Fibroblast of lung (primary cell): ENCODE data around the gene NME1. TPM values are rescaled to one million over a fixed set of nuclear protein-coding genes. Genes with fewer than 3 reads are reported as not detected.

ENCODE experiments used
- DNase-seq, 2 donors: peaks; one replicate each; pipeline versions ENCODE4 v3.0.0 to v3.0.0-alpha.2; 2010; ENCODE audit warnings: low read depth in 2 of 2
- H2AFZ ChIP-seq: 2 replicates; pipeline ENCODE4 v1.5.1; 2012; ENCODE audit warnings: low read length, control low read depth, inconsistent platforms
- H3K27ac ChIP-seq: 2 replicates; pipeline ENCODE4 v1.5.1; 2011; ENCODE audit warnings: low read length, control low read depth; ENCODE audit not compliant: insufficient read depth
- H3K27me3 ChIP-seq: 2 replicates; pipeline ENCODE4 v1.5.1; 2011; ENCODE audit warnings: mild to moderate bottlenecking, low read length; ENCODE audit not compliant: control insufficient read depth, insufficient read depth
- H3K36me3 ChIP-seq: 2 replicates; pipeline ENCODE4 v1.5.1; 2011; ENCODE audit warnings: low read length; ENCODE audit not compliant: control insufficient read depth, insufficient read depth
- H3K4me1 ChIP-seq: 2 replicates; pipeline ENCODE4 v1.5.1; 2011; ENCODE audit warnings: low read length; ENCODE audit not compliant: control insufficient read depth, insufficient read depth; ENCODE audit errors: extremely low read depth
- H3K4me2 ChIP-seq: 2 replicates; pipeline ENCODE4 v1.5.1; 2011; ENCODE audit warnings: low read length, control low read depth; ENCODE audit not compliant: insufficient read depth; ENCODE audit errors: extremely low read depth
- H3K4me3 ChIP-seq, 4 experiments: fragments of 200-600 bp in 1 of 4; sonication (generic) in 1 of 4; replicated peaks in 1 of 4; 2 replicates each; pipeline ENCODE4 v1.5.1; 2011 to 2016; ENCODE audit warnings: low read length in 4 of 4, low read depth in 3 of 4, mild to moderate bottlenecking in 3 of 4, control low read depth in 2 of 4, inconsistent platforms in 1 of 4, mixed read lengths in 1 of 4; ENCODE audit not compliant: insufficient read depth in 1 of 4; ENCODE audit errors: control extremely low read depth in 1 of 4
- H3K79me2 ChIP-seq: 2 replicates; pipeline ENCODE4 v1.5.1; 2012; ENCODE audit warnings: mild to moderate bottlenecking, low read length, inconsistent platforms; ENCODE audit not compliant: control insufficient read depth, insufficient read depth
- H3K9ac ChIP-seq: 2 replicates; pipeline ENCODE4 v1.5.1; 2011; ENCODE audit warnings: mild to moderate bottlenecking, low read length, control low read depth; ENCODE audit not compliant: insufficient read depth
- H3K9me3 ChIP-seq: 2 replicates; pipeline ENCODE4 v1.5.1; 2012; ENCODE audit warnings: low read depth, low read length; ENCODE audit not compliant: control insufficient read depth, insufficient read depth
- H4K20me1 ChIP-seq: 2 replicates; pipeline ENCODE4 v1.5.1; 2011; ENCODE audit warnings: low read length; ENCODE audit not compliant: control insufficient read depth, insufficient read depth; ENCODE audit errors: extremely low read depth
- EZH2 ChIP-seq: IDR thresholded peaks from 2 replicates; pipeline ENCODE4 v1.5.1; 2012; ENCODE audit warnings: low read length, control low read depth, mild to moderate bottlenecking; ENCODE audit errors: missing control alignments
- polyA plus RNA-seq, 2 donors: library from polyadenylated mRNA; depleted of rRNA in 1 of 2; stranded (reverse) in 1 of 2; unstranded in 1 of 2; fragments of >200 nt; gene quantifications; 2 replicates each; pipeline ENCODE4 v1.2.1, GENCODE V29; 2011 to 2012; ENCODE audit warnings: missing spikeins in 1 of 2
- total RNA-seq: library from RNA; depleted of rRNA; stranded (reverse); fragments of >200 nt; gene quantifications from 2 replicates; pipeline ENCODE4 v1.2.1, GENCODE V29; 2014
- TF ChIP-seq, protein P1 (sequence below), 2 donors: IDR thresholded peaks in 1 of 2; conservative IDR thresholded peaks in 1 of 2; 1 replicate in 1 of 2; 2 replicates in 1 of 2; pipeline ENCODE4 v1.5.1; 2011 to 2012; ENCODE audit warnings: low read length in 2 of 2, control low read depth in 1 of 2, inconsistent platforms in 1 of 2, low read depth in 1 of 2, mild to moderate bottlenecking in 1 of 2

NME1 gene
- total and polyA plus RNA-seq, 2 donors (not counting 1 experiment from before 2014, with no cell fraction given) = 108 to 220 TPM

GRCh38 chr17:51135956-51136355, 17.4 kb upstream of the NME1 start:
- TF ChIP-seq, protein P1, sequence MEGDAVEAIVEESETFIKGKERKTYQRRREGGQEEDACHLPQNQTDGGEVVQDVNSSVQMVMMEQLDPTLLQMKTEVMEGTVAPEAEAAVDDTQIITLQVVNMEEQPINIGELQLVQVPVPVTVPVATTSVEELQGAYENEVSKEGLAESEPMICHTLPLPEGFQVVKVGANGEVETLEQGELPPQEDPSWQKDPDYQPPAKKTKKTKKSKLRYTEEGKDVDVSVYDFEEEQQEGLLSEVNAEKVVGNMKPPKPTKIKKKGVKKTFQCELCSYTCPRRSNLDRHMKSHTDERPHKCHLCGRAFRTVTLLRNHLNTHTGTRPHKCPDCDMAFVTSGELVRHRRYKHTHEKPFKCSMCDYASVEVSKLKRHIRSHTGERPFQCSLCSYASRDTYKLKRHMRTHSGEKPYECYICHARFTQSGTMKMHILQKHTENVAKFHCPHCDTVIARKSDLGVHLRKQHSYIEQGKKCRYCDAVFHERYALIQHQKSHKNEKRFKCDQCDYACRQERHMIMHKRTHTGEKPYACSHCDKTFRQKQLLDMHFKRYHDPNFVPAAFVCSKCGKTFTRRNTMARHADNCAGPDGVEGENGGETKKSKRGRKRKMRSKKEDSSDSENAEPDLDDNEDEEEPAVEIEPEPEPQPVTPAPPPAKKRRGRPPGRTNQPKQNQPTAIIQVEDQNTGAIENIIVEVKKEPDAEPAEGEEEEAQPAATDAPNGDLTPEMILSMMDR (conservative IDR thresholded peaks at IDR 0.05 in 1 of 2, IDR thresholded peaks at IDR 0.05 in 1 of 2; ENCODE audit: low read depth in 1 of 2, low read length in 2 of 2) = no peak
- no peak for TF ChIP-seq EZH2
- Histone ChIP-seq H3K36me3 (no peaks in the 10 kb centered on the region), H3K9ac (no peak overlapping the region), H3K4me1 (no peaks in the 10 kb centered on the region), H3K27ac (no peak overlapping the region), H3K9me3 (no peaks in the 10 kb centered on the region), H3K4me3 (no peak overlapping the region), H4K20me1 (no peaks in the 10 kb centered on the region), H2AFZ (no peak overlapping the region), H3K4me2 (no peak overlapping the region), H3K79me2 (no peaks in the 10 kb centered on the region), H3K27me3 (no peaks in the 10 kb centered on the region)
- DNase-seq = no peak

DNA sequence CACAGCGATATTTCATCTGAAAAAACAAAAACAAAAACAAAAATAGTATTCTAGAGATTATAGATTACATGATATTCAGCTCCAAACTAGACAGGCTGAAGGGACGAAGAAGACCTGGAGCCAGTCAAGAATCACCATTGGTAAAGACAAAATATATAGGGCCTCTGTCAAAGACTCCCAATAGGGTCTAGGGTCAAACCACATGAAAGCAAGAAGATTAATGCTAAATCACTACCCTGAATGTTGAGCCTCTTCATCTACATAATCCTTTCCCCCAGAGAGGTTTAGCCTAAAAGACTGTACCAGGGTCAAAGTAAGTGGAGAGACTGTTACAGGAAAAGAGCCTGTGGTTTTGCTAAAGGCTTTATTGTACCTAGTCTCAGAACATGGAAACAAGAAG, 10.8 kb upstream of the NME1 start:
- Histone ChIP-seq H3K27ac (no peak overlapping the region), H4K20me1 (no peaks in the 10 kb centered on the region), H3K79me2 (no peaks in the 10 kb centered on the region), H3K27me3 (no peaks in the 10 kb centered on the region), H3K4me2 (no peak overlapping the region), H3K9me3 (no peaks in the 10 kb centered on the region), H3K4me3 (no peak overlapping the region), H3K36me3 (no peaks in the 10 kb centered on the region), H2AFZ (no peak overlapping the region), H3K9ac (no peak overlapping the region), H3K4me1 (no peaks in the 10 kb centered on the region)
- TF ChIP-seq, protein P1 (conservative IDR thresholded peaks at IDR 0.05 in 1 of 2, IDR thresholded peaks at IDR 0.05 in 1 of 2; ENCODE audit: low read depth in 1 of 2, low read length in 2 of 2) = no peak
- no peak for TF ChIP-seq EZH2
- DNase-seq = no peak

- H3K4me3 ChIP-seq = no peak overlapping the region
- H3K9me3 ChIP-seq = no peaks in the 10 kb centered on the region
- TF ChIP-seq, protein P1 (conservative IDR thresholded peaks at IDR 0.05 in 1 of 2, IDR thresholded peaks at IDR 0.05 in 1 of 2; ENCODE audit: low read depth in 1 of 2, low read length in 2 of 2) = no peak
- H3K4me2 ChIP-seq = no peak overlapping the region
- H2AFZ ChIP-seq = no peak overlapping the region
- no peaks in the 10 kb centered on the region for H3K79me2 ChIP-seq
- no peaks in the 10 kb centered on the region for H3K4me1 ChIP-seq
- H3K27ac ChIP-seq = no peak overlapping the region
- no peak for DNase-seq
- H4K20me1 ChIP-seq = no peaks in the 10 kb centered on the region
- no peaks in the 10 kb centered on the region for H3K27me3 ChIP-seq
- no peak overlapping the region for H3K9ac ChIP-seq
- no peaks in the 10 kb centered on the region for H3K36me3 ChIP-seq
These were observed 8.9 kb upstream of the NME1 start for GRCh38 chr17:51144266-51145022.
